ENCODE data around the gene ZNF222.

The ZNF222 gene

GRCh38 chr19:44025217-44025936, at the start of gene ZNF222:
Gene ZNF222, plus strand, starts transcription at chr19:44025379. Its CDS starts 58 bp downstream, at chr19:44025437.
- DNase-seq (ENCODE audit: low read depth in 2 of 2) = peak; percentile 54 to 58

GRCh38 chr19:43976732-43977131, 48.4 kb upstream of the ZNF222 start:
- DNase-seq (ENCODE audit: low read depth in 2 of 2) = no peak

GRCh38 chr19:43983544-43983911, 41.7 kb upstream of the ZNF222 start:
- DNase-seq (ENCODE audit: low read depth in 2 of 2) = no peak

GRCh38 chr19:43983912-43984686, 41.1 kb upstream of the ZNF222 start, which contains the start of gene ZNF155:
Gene ZNF155, plus strand, starts transcription at chr19:43984188. Its CDS starts 4,356 bp downstream, at chr19:43988544.
- DNase-seq (ENCODE audit: low read depth in 2 of 2) = peak; percentile 44 to 59

- DNase-seq (ENCODE audit: low read depth in 2 of 2) = no peak
These were observed 40.5 kb upstream of the ZNF222 start for GRCh38 chr19:43984687-43985000.

- DNase-seq (ENCODE audit: low read depth in 2 of 2) = no peak
These were observed 27.4 kb upstream of the ZNF222 start for GRCh38 chr19:43997631-43998290.

DNA sequence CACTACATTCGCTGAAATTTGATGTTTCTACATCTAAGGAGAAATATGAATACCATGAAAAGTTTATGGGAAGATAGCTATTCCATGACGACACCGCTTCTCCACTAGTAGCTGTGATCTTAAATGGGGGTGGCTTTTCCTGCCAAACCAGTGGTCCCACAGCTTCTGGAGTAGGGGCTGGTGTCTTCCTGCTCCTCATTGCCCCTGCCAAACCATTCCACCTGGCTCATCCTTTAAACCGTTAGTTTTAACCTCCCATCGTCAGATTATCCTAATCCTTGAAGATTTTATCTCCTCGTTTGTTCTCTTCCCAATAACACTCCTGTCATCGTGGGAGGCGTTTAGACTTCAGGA, 23.0 kb upstream of the ZNF222 start:
- DNase-seq (ENCODE audit: low read depth in 2 of 2) = no peak

GRCh38 chr19:44002566-44003460, 22.4 kb upstream of the ZNF222 start, which contains the start of gene ZNF230:
Gene ZNF230, plus strand, starts transcription at chr19:44002957. Its CDS starts 4,122 bp downstream, at chr19:44007079.
- DNase-seq (ENCODE audit: low read depth in 2 of 2) = peak; percentile 57 to 75

DNA sequence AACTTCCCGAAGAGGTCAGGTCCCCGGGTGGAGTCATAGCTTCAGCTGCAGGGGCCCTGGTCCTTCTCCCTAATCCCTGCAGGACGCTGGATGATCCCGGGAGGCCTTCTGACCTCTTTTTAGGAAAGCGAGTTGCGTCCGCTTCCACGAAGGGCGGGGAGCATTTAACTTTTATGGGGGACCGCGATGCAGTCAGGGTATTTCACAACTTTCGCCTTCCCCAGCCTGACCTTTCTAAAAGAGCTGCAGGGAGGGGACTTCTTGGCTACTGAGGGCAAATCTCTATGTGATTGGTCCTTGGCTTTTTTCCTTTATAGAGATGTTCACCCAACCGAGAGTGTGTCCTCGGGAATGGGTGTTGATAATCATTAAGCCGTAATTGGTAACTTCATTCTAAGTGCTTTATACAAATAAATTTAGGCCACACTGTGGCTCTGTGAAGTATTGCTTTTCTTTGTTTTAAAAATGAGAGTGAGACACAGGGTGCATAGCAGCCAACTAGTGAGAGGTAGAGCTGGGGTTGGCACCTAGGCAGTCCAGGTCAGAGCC, 21.6 kb upstream of the ZNF222 start:
- DNase-seq (ENCODE audit: low read depth in 2 of 2) = no peak

GRCh38 chr19:44005973-44006372, 19.2 kb upstream of the ZNF222 start:
- DNase-seq (ENCODE audit: low read depth in 2 of 2) = no peak

- no peak for DNase-seq (ENCODE audit: low read depth in 2 of 2)
These were observed 17.7 kb upstream of the ZNF222 start for GRCh38 chr19:44007473-44007872.

GRCh38 chr19:44010468-44010867, 14.7 kb upstream of the ZNF222 start:
- DNase-seq (ENCODE audit: low read depth in 2 of 2) = no peak

DNA sequence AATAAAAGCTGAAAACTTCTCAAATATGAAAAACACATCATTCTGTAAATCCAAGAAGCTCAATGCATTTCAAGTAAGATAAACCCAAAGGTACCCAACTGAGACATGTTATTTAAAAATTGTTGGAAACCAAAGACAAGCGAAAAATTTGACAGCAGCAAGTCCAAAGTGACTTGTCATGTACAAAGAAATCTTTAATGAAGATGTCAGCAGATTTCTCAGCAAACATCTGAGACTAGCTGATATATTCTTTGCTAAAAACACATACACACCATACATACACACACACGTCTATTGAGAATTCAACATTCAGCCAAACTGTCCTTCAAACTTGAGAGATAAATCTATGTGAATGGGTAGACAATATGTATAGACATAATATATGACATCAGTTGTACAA, 5.7 kb upstream of the ZNF222 start:
- no peak for DNase-seq (ENCODE audit: low read depth in 2 of 2)

GRCh38 chr19:44021221-44021620, 4.0 kb upstream of the ZNF222 start:
- no peak for DNase-seq (ENCODE audit: low read depth in 2 of 2)

- no peak for DNase-seq (ENCODE audit: low read depth in 2 of 2)
These were observed 321 bp upstream of the ZNF222 start for GRCh38 chr19:44024900-44025216.

DNA sequence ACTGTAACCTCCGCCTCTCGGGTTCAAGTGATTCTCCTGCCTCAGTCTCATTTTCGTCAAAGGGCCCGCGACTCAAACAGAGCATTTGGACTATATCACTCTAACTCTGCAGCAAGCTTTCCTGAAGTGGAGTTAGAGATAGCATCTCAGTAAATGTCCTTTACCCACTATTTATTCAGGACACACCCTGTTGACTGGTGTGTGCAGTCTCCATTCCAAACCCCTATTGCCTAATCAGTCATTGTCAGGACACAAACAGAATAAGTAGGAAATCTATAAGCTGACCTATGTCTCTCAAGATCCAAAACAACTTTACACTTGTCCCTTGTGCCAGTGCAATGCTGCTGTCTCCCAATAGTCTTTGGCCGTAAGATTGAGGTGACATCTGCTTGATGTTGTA, 1.4 kb downstream of the ZNF222 start:
- DNase-seq (ENCODE audit: low read depth in 2 of 2) = no peak

GRCh38 chr19:44032001-44032610, 6.9 kb downstream of the ZNF222 start:
- DNase-seq (ENCODE audit: low read depth in 2 of 2) = no peak

DNA sequence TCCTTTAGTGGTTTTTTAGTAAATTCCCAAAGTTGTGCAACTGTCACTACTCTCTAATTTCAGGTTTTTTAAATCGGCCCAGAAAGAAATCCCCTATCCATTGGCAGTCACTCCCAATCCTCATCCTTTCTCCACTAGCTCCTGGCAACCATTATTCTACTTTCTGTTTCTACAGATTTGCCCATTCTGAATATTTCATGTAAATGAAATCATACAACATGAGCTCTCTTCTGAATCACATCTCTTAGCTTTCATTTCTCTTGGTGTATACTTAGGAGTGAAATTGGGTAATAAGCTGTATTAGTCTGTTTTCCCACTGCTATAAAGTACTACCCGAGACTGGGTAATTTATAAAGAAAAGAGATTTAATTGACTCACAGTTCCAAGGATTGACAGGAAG, 17.0 kb downstream of the ZNF222 start:
- no peak for DNase-seq (ENCODE audit: low read depth in 2 of 2)

- DNase-seq (ENCODE audit: low read depth in 2 of 2) = no peak
These were observed 25.8 kb downstream of the ZNF222 start for GRCh38 chr19:44050740-44051649.

Measured in stimulated activated CD8-positive, alpha-beta memory T cell treated with anti-CD3 and anti-CD28 coated beads, Interleukin-2, amount 100 ng/mL, for 48 hours (primary cell).